22Rv1 (cell line): Measurements from ENCODE around the gene NAT8L.

Source experiments
- ZFX ChIP-seq: fragments of 450-650 bp; IDR thresholded peaks from 2 replicates; pipeline ENCODE4 v1.6.1; 2017; ENCODE audit warnings: antibody characterized with exemption, borderline replicate concordance
- TF ChIP-seq, protein P1 (sequence below): fragments of 450-650 bp; IDR thresholded peaks from 2 replicates; pipeline ENCODE4 v1.5.1; 2017; ENCODE audit warnings: mild to moderate bottlenecking

- TF ChIP-seq, protein P1, sequence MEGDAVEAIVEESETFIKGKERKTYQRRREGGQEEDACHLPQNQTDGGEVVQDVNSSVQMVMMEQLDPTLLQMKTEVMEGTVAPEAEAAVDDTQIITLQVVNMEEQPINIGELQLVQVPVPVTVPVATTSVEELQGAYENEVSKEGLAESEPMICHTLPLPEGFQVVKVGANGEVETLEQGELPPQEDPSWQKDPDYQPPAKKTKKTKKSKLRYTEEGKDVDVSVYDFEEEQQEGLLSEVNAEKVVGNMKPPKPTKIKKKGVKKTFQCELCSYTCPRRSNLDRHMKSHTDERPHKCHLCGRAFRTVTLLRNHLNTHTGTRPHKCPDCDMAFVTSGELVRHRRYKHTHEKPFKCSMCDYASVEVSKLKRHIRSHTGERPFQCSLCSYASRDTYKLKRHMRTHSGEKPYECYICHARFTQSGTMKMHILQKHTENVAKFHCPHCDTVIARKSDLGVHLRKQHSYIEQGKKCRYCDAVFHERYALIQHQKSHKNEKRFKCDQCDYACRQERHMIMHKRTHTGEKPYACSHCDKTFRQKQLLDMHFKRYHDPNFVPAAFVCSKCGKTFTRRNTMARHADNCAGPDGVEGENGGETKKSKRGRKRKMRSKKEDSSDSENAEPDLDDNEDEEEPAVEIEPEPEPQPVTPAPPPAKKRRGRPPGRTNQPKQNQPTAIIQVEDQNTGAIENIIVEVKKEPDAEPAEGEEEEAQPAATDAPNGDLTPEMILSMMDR: no peak
- no peak for TF ChIP-seq ZFX
Measured at GRCh38 chr4:2059726-2060602, 837 bp downstream of the NAT8L start.
